Progenitor cell of endocrine pancreas (in vitro differentiated cells): Measurements from ENCODE around the gene GIMAP6. TPM values are rescaled to one million over a fixed set of nuclear protein-coding genes. Genes with fewer than 3 reads are reported as not detected.
"Not testable (repeated sequence)": the region's sequence is repeated elsewhere in the genome, so short reads cannot be mapped to it uniquely, and the experiment has no call there.

Experiments used
- DNase-seq: peaks from one replicate; pipeline ENCODE4 v3.0.0; 2021; ENCODE audit warnings: low spot score; ENCODE audit not compliant: unreplicated experiment
- H3K27ac Mint-ChIP-seq: 2 replicates; pipeline ENCODE4 v1.8.0; 2021; ENCODE audit warnings: mild to moderate bottlenecking, moderate library complexity, mixed read lengths
- H3K27me3 Mint-ChIP-seq: 2 replicates; pipeline ENCODE4 v1.8.0; 2021; ENCODE audit warnings: mixed read lengths
- H3K36me3 Mint-ChIP-seq: 2 replicates; pipeline ENCODE4 v1.8.0; 2022; ENCODE audit warnings: mixed read lengths; ENCODE audit not compliant: insufficient read depth
- H3K4me1 Mint-ChIP-seq: 2 replicates; pipeline ENCODE4 v1.8.0; 2021; ENCODE audit warnings: low read depth, mixed read lengths
- H3K4me3 Mint-ChIP-seq: 2 replicates; pipeline ENCODE4 v1.8.0; 2021; ENCODE audit warnings: low read depth, mild to moderate bottlenecking, moderate library complexity, mixed read lengths
- H3K9me3 Mint-ChIP-seq: 2 replicates; pipeline ENCODE4 v1.8.0; 2021; ENCODE audit warnings: low read depth, mixed read lengths
- CTCF ChIP-seq: fragments of 200-600 bp; sonication (generic); IDR thresholded peaks from one replicate; pipeline ENCODE4 v1.5.0; 2021; ENCODE audit warnings: antibody characterized with exemption, mild to moderate bottlenecking; ENCODE audit not compliant: unreplicated experiment
- total RNA-seq: library from RNA; stranded (reverse); gene quantifications from 2 replicates; pipeline ENCODE4 v1.2.1, GENCODE V29; 2021

The GIMAP6 gene
- total RNA-seq, 1 donor from 2014 or later, result not detected

GRCh38 chr7:150621376-150621775 lies 10.8 kb downstream of the GIMAP6 start:
- H3K27ac Mint-ChIP-seq, result no peak overlapping the region

GRCh38 chr7:150620617-150621371 lies 11.4 kb downstream of the GIMAP6 start:
- no peaks in the 10 kb centered on the region for H3K9me3 Mint-ChIP-seq
- H3K4me1 Mint-ChIP-seq, result no peaks in the 10 kb centered on the region
- H3K27ac Mint-ChIP-seq, result no peak overlapping the region
- peaks cover 9% of the 10 kb centered on the region for H3K27me3 Mint-ChIP-seq
- H3K36me3 Mint-ChIP-seq, result no peaks in the 10 kb centered on the region
- H3K4me3 Mint-ChIP-seq, result no peak overlapping the region
- TF ChIP-seq CTCF, result no peak
- DNase-seq, result no peak

More at GRCh38 chr7:150621376-150621775, 10.8 kb downstream of the GIMAP6 start:
- DNase-seq, result no peak
- Mint-ChIP-seq H3K27me3 (peaks cover 9% of the 10 kb centered on the region), H3K4me3 (no peak overlapping the region), H3K9me3 (no peaks in the 10 kb centered on the region), H3K4me1 (no peaks in the 10 kb centered on the region), H3K36me3 (no peaks in the 10 kb centered on the region)
- no peak for TF ChIP-seq CTCF

GRCh38 chr7:150620061-150620460 lies 12.1 kb downstream of the GIMAP6 start:
- Mint-ChIP-seq H3K4me3 (no peak overlapping the region), H3K27ac (no peak overlapping the region), H3K4me1 (no peaks in the 10 kb centered on the region), H3K36me3 (no peaks in the 10 kb centered on the region), H3K9me3 (no peaks in the 10 kb centered on the region), H3K27me3 (peaks cover 7% of the 10 kb centered on the region)
- no peak for DNase-seq
- no peak for TF ChIP-seq CTCF

GRCh38 chr7:150615221-150615755 lies 16.9 kb downstream of the GIMAP6 start:
- H3K36me3 Mint-ChIP-seq, result not testable (repeated sequence)

GRCh38 chr7:150614426-150614825 lies 17.8 kb downstream of the GIMAP6 start:
- DNase-seq, H3K4me3 Mint-ChIP-seq, H3K4me1 Mint-ChIP-seq, H3K36me3 Mint-ChIP-seq, H3K27ac Mint-ChIP-seq, H3K27me3 Mint-ChIP-seq, H3K9me3 Mint-ChIP-seq: not testable (repeated sequence)

More at GRCh38 chr7:150615221-150615755, 16.9 kb downstream of the GIMAP6 start:
- not testable (repeated sequence) for H3K27me3 Mint-ChIP-seq, H3K27ac Mint-ChIP-seq, DNase-seq, H3K4me3 Mint-ChIP-seq, H3K4me1 Mint-ChIP-seq, H3K9me3 Mint-ChIP-seq

- TF ChIP-seq CTCF, result no peak
- DNase-seq, result no peak
- peaks cover 8% of the 10 kb centered on the region for H3K9me3 Mint-ChIP-seq
Observed at GRCh38 chr7:150613880-150614279, 18.3 kb downstream of the GIMAP6 start.

More at GRCh38 chr7:150613880-150614279, 18.3 kb downstream of the GIMAP6 start:
- no peak overlapping the region for H3K4me3 Mint-ChIP-seq
- H3K27me3 Mint-ChIP-seq, result no peaks in the 10 kb centered on the region
- H3K4me1 Mint-ChIP-seq, result no peaks in the 10 kb centered on the region
- H3K27ac Mint-ChIP-seq, result no peak overlapping the region
- no peaks in the 10 kb centered on the region for H3K36me3 Mint-ChIP-seq
